Measurements from ENCODE around the gene CFAP221.
A peak's percentile ranks its signal among the peaks of the same experiment; 100 is the strongest.

Gene CFAP221

GRCh38 chr2:119698246-119698645 is 154.0 kb downstream of the CFAP221 start:
- Histone ChIP-seq H3K4me1 (ENCODE audit: control insufficient read depth, insufficient read depth, low read depth, low read length) (peaks cover 21% of the 10 kb centered on the region), H3K4ac (ENCODE audit: low read depth in 1 of 2, low read length in 2 of 2) (no peak overlapping the region), H2BK120ac (ENCODE audit: low read depth, low read length) (no peak overlapping the region), H2AK5ac (ENCODE audit: low read length, severe bottlenecking) (no peak overlapping the region), H3K79me1 (replicated peaks; ENCODE audit: low read length, poor library complexity, severe bottlenecking) (no peaks in the 10 kb centered on the region), H2BK12ac (ENCODE audit: low read length in 2 of 2) (no peak overlapping the region), H3K36me3 (ENCODE audit: control insufficient read depth in 1 of 2, insufficient read depth in 2 of 2, low read depth in 1 of 2, low read length in 2 of 2) (no peaks in the 10 kb centered on the region), H4K8ac (ENCODE audit: low read length) (no peak overlapping the region), H2AFZ (ENCODE audit: low read depth, low read length) (no peak overlapping the region), H2BK15ac (ENCODE audit: low read depth, poor library complexity, severe bottlenecking) (no peak overlapping the region), H3K4me2 (ENCODE audit: low read length, poor library complexity, severe bottlenecking) (no peak overlapping the region), H2BK5ac (ENCODE audit: low read depth, low read length, poor library complexity, severe bottlenecking) (no peak overlapping the region), H3K18ac (ENCODE audit: low read depth in 1 of 2, low read length in 2 of 2) (no peak overlapping the region), H3K9ac (ENCODE audit: low read length) (no peak overlapping the region), H3K23ac (ENCODE audit: low read length in 2 of 2) (no peak overlapping the region), H4K91ac (ENCODE audit: low read length) (no peak overlapping the region), H3K14ac (ENCODE audit: low read length in 2 of 2) (no peak overlapping the region), H3K27me3 (ENCODE audit: control insufficient read depth in 1 of 2, insufficient read depth in 1 of 2, low read length in 2 of 2) (peaks cover 0 to 59% of the 10 kb centered on the region in 2 experiments), H3K9me3 (ENCODE audit: control insufficient read depth, low read length) (no peaks in the 10 kb centered on the region), H3K27ac (ENCODE audit: low read length, poor library complexity, severe bottlenecking) (no peak overlapping the region), H3K4me3 (ENCODE audit: insufficient read depth in 1 of 2, low read depth in 1 of 2, low read length in 2 of 2) (no peak overlapping the region)
- 100% methylated on average over 3 of the region's 3 CpGs for WGBS
- DNase-seq = no peak

- Histone ChIP-seq H3K79me1 (replicated peaks; ENCODE audit: low read length, poor library complexity, severe bottlenecking) (no peaks in the 10 kb centered on the region), H2BK5ac (ENCODE audit: low read depth, low read length, poor library complexity, severe bottlenecking) (no peak overlapping the region), H2BK12ac (ENCODE audit: low read length in 2 of 2) (no peak overlapping the region), H3K4me2 (ENCODE audit: low read length, poor library complexity, severe bottlenecking) (no peak overlapping the region), H3K27ac (ENCODE audit: low read length, poor library complexity, severe bottlenecking) (no peak overlapping the region), H3K18ac (ENCODE audit: low read depth in 1 of 2, low read length in 2 of 2) (no peak overlapping the region), H3K23ac (ENCODE audit: low read length in 2 of 2) (no peak overlapping the region), H3K9me3 (ENCODE audit: control insufficient read depth, low read length) (no peaks in the 10 kb centered on the region), H3K4me3 (ENCODE audit: insufficient read depth in 1 of 2, low read depth in 1 of 2, low read length in 2 of 2) (no peak overlapping the region), H3K9ac (ENCODE audit: low read length) (no peak overlapping the region), H3K4me1 (ENCODE audit: control insufficient read depth, insufficient read depth, low read depth, low read length) (peaks cover 21% of the 10 kb centered on the region), H2AFZ (ENCODE audit: low read depth, low read length) (no peak overlapping the region), H4K8ac (ENCODE audit: low read length) (no peak overlapping the region), H3K14ac (ENCODE audit: low read length in 2 of 2) (no peak overlapping the region), H2BK15ac (ENCODE audit: low read depth, poor library complexity, severe bottlenecking) (no peak overlapping the region), H3K27me3 (ENCODE audit: control insufficient read depth in 1 of 2, insufficient read depth in 1 of 2, low read length in 2 of 2) (peaks cover 0 to 56% of the 10 kb centered on the region in 2 experiments), H2AK5ac (ENCODE audit: low read length, severe bottlenecking) (no peak overlapping the region), H3K4ac (ENCODE audit: low read depth in 1 of 2, low read length in 2 of 2) (no peak overlapping the region), H4K91ac (ENCODE audit: low read length) (no peak overlapping the region), H3K36me3 (ENCODE audit: control insufficient read depth in 1 of 2, insufficient read depth in 2 of 2, low read depth in 1 of 2, low read length in 2 of 2) (no peaks in the 10 kb centered on the region), H2BK120ac (ENCODE audit: low read depth, low read length) (no peak overlapping the region)
- peak; percentile 13 for DNase-seq
- WGBS = 50% methylated on average over 14 of the region's 15 CpGs
Measured at GRCh38 chr2:119699016-119699606, 154.9 kb downstream of the CFAP221 start.

DNA sequence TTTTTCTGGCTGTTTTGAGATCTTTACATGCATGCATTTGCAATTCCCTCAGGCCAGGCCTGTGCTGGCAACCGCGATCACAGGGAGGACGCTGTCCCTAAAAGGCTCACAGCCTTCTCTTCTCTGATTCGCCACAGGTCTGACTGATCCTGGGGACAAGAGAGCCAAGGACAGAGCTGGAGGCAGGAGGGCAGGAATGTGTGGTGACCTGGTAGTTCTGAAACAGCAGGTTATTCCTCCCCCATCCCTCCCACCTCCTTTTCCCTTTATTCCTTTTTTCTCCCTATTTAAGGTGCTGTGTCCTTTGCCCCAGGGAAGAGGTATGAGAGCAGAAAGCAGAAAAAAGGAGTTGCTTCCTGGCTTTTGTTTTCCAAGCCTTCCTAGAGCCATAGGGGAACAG is 156.6 kb downstream of the CFAP221 start:
- WGBS = 62% methylated on average over 4 of the region's 4 CpGs
- Histone ChIP-seq H3K18ac (ENCODE audit: low read depth in 1 of 2, low read length in 2 of 2) (no peak overlapping the region), H2BK15ac (ENCODE audit: low read depth, poor library complexity, severe bottlenecking) (no peak overlapping the region), H3K79me1 (replicated peaks; ENCODE audit: low read length, poor library complexity, severe bottlenecking) (no peaks in the 10 kb centered on the region), H3K36me3 (ENCODE audit: control insufficient read depth in 1 of 2, insufficient read depth in 2 of 2, low read depth in 1 of 2, low read length in 2 of 2) (no peaks in the 10 kb centered on the region), H2AK5ac (ENCODE audit: low read length, severe bottlenecking) (no peak overlapping the region), H2BK5ac (ENCODE audit: low read depth, low read length, poor library complexity, severe bottlenecking) (no peak overlapping the region), H2BK12ac (ENCODE audit: low read length in 2 of 2) (no peak overlapping the region), H3K27ac (ENCODE audit: low read length, poor library complexity, severe bottlenecking) (no peak overlapping the region), H3K14ac (ENCODE audit: low read length in 2 of 2) (no peak overlapping the region), H3K4me2 (ENCODE audit: low read length, poor library complexity, severe bottlenecking) (no peak overlapping the region), H2AFZ (ENCODE audit: low read depth, low read length) (no peak overlapping the region), H4K8ac (ENCODE audit: low read length) (no peak overlapping the region), H3K4me1 (ENCODE audit: control insufficient read depth, insufficient read depth, low read depth, low read length) (peaks cover 7% of the 10 kb centered on the region), H3K9me3 (ENCODE audit: control insufficient read depth, low read length) (peaks cover 10% of the 10 kb centered on the region), H3K27me3 (ENCODE audit: control insufficient read depth in 1 of 2, insufficient read depth in 1 of 2, low read length in 2 of 2) (peaks cover 0 to 44% of the 10 kb centered on the region in 2 experiments), H2BK120ac (ENCODE audit: low read depth, low read length) (no peak overlapping the region), H3K4ac (ENCODE audit: low read depth in 1 of 2, low read length in 2 of 2) (no peak overlapping the region), H3K4me3 (ENCODE audit: insufficient read depth in 1 of 2, low read depth in 1 of 2, low read length in 2 of 2) (no peak overlapping the region), H4K91ac (ENCODE audit: low read length) (no peak overlapping the region), H3K9ac (ENCODE audit: low read length) (no peak overlapping the region), H3K23ac (ENCODE audit: low read length in 2 of 2) (no peak overlapping the region)
- DNase-seq = no peak

GRCh38 chr2:119701352-119701751 is 157.1 kb downstream of the CFAP221 start:
- no peaks in the 10 kb centered on the region for H3K79me1 ChIP-seq (replicated peaks; ENCODE audit: low read length, poor library complexity, severe bottlenecking)
- peaks cover 0 to 39% of the 10 kb centered on the region in 2 experiments for H3K27me3 ChIP-seq (ENCODE audit: control insufficient read depth in 1 of 2, insufficient read depth in 1 of 2, low read length in 2 of 2)
- no peaks in the 10 kb centered on the region for H3K36me3 ChIP-seq (ENCODE audit: control insufficient read depth in 1 of 2, insufficient read depth in 2 of 2, low read depth in 1 of 2, low read length in 2 of 2)
- H2AFZ ChIP-seq (ENCODE audit: low read depth, low read length) = no peak overlapping the region
- peaks cover 10% of the 10 kb centered on the region for H3K9me3 ChIP-seq (ENCODE audit: control insufficient read depth, low read length)
- H3K4me3 ChIP-seq (ENCODE audit: insufficient read depth in 1 of 2, low read depth in 1 of 2, low read length in 2 of 2) = no peak overlapping the region
- 58% methylated on average over 9 of the region's 12 CpGs for WGBS
- no peak overlapping the region for H4K8ac ChIP-seq (ENCODE audit: low read length)
- H3K4ac ChIP-seq (ENCODE audit: low read depth in 1 of 2, low read length in 2 of 2) = no peak overlapping the region
- H3K14ac ChIP-seq (ENCODE audit: low read length in 2 of 2) = no peak overlapping the region
- no peak overlapping the region for H3K9ac ChIP-seq (ENCODE audit: low read length)
- no peak overlapping the region for H4K91ac ChIP-seq (ENCODE audit: low read length)
- no peak overlapping the region for H2BK15ac ChIP-seq (ENCODE audit: low read depth, poor library complexity, severe bottlenecking)
- H2BK120ac ChIP-seq (ENCODE audit: low read depth, low read length) = no peak overlapping the region
- H2BK5ac ChIP-seq (ENCODE audit: low read depth, low read length, poor library complexity, severe bottlenecking) = no peak overlapping the region
- peaks cover 6% of the 10 kb centered on the region for H3K4me1 ChIP-seq (ENCODE audit: control insufficient read depth, insufficient read depth, low read depth, low read length)
- no peak overlapping the region for H3K18ac ChIP-seq (ENCODE audit: low read depth in 1 of 2, low read length in 2 of 2)
- DNase-seq = no peak
- H3K4me2 ChIP-seq (ENCODE audit: low read length, poor library complexity, severe bottlenecking) = no peak overlapping the region
- no peak overlapping the region for H2BK12ac ChIP-seq (ENCODE audit: low read length in 2 of 2)
- no peak overlapping the region for H2AK5ac ChIP-seq (ENCODE audit: low read length, severe bottlenecking)
- H3K23ac ChIP-seq (ENCODE audit: low read length in 2 of 2) = no peak overlapping the region
- H3K27ac ChIP-seq (ENCODE audit: low read length, poor library complexity, severe bottlenecking) = no peak overlapping the region
